IMR-90 (cell line): ENCODE measurements around the gene CAMTA2. TPM values are rescaled to one million over a fixed set of nuclear protein-coding genes. Genes with fewer than 3 reads are reported as not detected.

Experiments used
- ATAC-seq: fragments of 200-7000 bp; cut with Tn5 transposase; 2 replicates; pipeline ENCODE4 v1.9.1; 2020; ENCODE audit warnings: low read depth, mild to moderate bottlenecking, moderate library complexity
- BruUV-seq: library from RNA; stranded (reverse); fragments of 400-500 nt; replicated peaks from 2 replicates; lab custom pipeline; 2021; lab: Mats Ljungman, UMichigan
- CTCF ChIA-PET: fragments of 300-600 bp; formaldehyde crosslinking; extraction: SDS; loops from one replicate; lab custom pipeline; 2021; ENCODE audit warnings: antibody characterized with exemption; lab: Yijun Ruan, JAX
- POLR2A ChIA-PET: fragments of 300-600 bp; sonication (Branson Sonifier 250); formaldehyde crosslinking; loops from one replicate; lab custom pipeline; 2022; ENCODE audit warnings: antibody characterized with exemption; ENCODE audit not compliant: unreplicated experiment; lab: Charles Lee
- DNase-seq: peaks from one replicate; pipeline ENCODE4 v3.0.0; 2013
- H2AFZ ChIP-seq: replicated peaks from 2 replicates; pipeline ENCODE3; 2013; ENCODE audit warnings: low read length, mild to moderate bottlenecking; ENCODE audit not compliant: poor library complexity
- H2AK5ac ChIP-seq: 2 replicates; pipeline ENCODE4 v1.6.1; 2013; ENCODE audit warnings: low read depth, low read length, inconsistent platforms
- H2AK9ac ChIP-seq: replicated peaks from 2 replicates; pipeline ENCODE3; 2013; ENCODE audit warnings: mild to moderate bottlenecking, low read depth, low read length, moderate library complexity; ENCODE audit not compliant: poor library complexity
- H2BK120ac ChIP-seq: 2 replicates; pipeline ENCODE4 v1.6.1; 2013; ENCODE audit warnings: low read depth, low read length, inconsistent platforms
- H2BK15ac ChIP-seq: 3 replicates; pipeline ENCODE4 v1.6.1; 2013; ENCODE audit warnings: low read depth, low read length, inconsistent platforms
- H2BK20ac ChIP-seq: 2 replicates; pipeline ENCODE4 v1.6.1; 2013; ENCODE audit warnings: low read depth, mild to moderate bottlenecking, inconsistent platforms, low read length, moderate library complexity
- H2BK5ac ChIP-seq: 2 replicates; pipeline ENCODE4 v1.6.1; 2013; ENCODE audit warnings: mild to moderate bottlenecking, low read depth, low read length, inconsistent platforms; ENCODE audit not compliant: poor library complexity, severe bottlenecking
- H3K14ac ChIP-seq: replicated peaks from 2 replicates; pipeline ENCODE4 v1.6.1; 2013; ENCODE audit warnings: low read depth, low read length, inconsistent platforms
- H3K18ac ChIP-seq: 2 replicates; pipeline ENCODE4 v1.6.1; 2013; ENCODE audit warnings: low read depth, low read length, control low read depth
- H3K23ac ChIP-seq: 2 replicates; pipeline ENCODE4 v1.6.1; 2013; ENCODE audit warnings: low read depth, low read length, inconsistent platforms
- H3K27ac ChIP-seq: 2 replicates; pipeline ENCODE4 v1.5.1; 2013; ENCODE audit warnings: mild to moderate bottlenecking, control low read depth, low read length; ENCODE audit not compliant: insufficient read depth
- H3K27me3 ChIP-seq: 2 replicates; pipeline ENCODE4 v1.6.1; 2013; ENCODE audit warnings: low read length; ENCODE audit not compliant: control insufficient read depth, insufficient read depth
- H3K36me3 ChIP-seq: 2 replicates; pipeline ENCODE4 v1.6.1; 2013; ENCODE audit warnings: low read length, mixed read lengths; ENCODE audit not compliant: control insufficient read depth, insufficient read depth
- H3K4ac ChIP-seq: 2 replicates; pipeline ENCODE4 v1.6.1; 2013; ENCODE audit warnings: low read depth, low read length, inconsistent platforms
- H3K4me1 ChIP-seq: 2 replicates; pipeline ENCODE4 v1.6.1; 2013; ENCODE audit warnings: low read length, mixed read lengths; ENCODE audit not compliant: control insufficient read depth, insufficient read depth
- H3K4me2 ChIP-seq: 2 replicates; pipeline ENCODE4 v1.6.1; 2013; ENCODE audit warnings: low read depth, mild to moderate bottlenecking, control low read depth, low read length, moderate library complexity
- H3K4me3 ChIP-seq: 2 replicates; pipeline ENCODE4 v1.5.1; 2013; ENCODE audit warnings: low read depth, mild to moderate bottlenecking, control low read depth, low read length, moderate library complexity; ENCODE audit not compliant: insufficient read depth
- H3K56ac ChIP-seq: 2 replicates; pipeline ENCODE4 v1.6.1; 2013; ENCODE audit warnings: low read length, inconsistent platforms; ENCODE audit not compliant: insufficient read depth; ENCODE audit errors: extremely low read depth
- H3K79me1 ChIP-seq, 2 experiments: 2 replicates each; pipeline ENCODE4 v1.6.1; 2013; ENCODE audit warnings: low read length in 2 of 2, inconsistent platforms in 1 of 2, low read depth in 1 of 2
- H3K9ac ChIP-seq: 2 replicates; pipeline ENCODE4 v1.6.1; 2013; ENCODE audit warnings: low read depth, low read length, control low read depth
- H3K9me1 ChIP-seq: 2 replicates; pipeline ENCODE4 v1.6.1; 2013; ENCODE audit warnings: low read length, inconsistent platforms; ENCODE audit not compliant: insufficient read depth
- H3K9me3 ChIP-seq: 2 replicates; pipeline ENCODE4 v1.6.1; 2013; ENCODE audit warnings: low read length; ENCODE audit not compliant: control insufficient read depth, insufficient read depth
- H4K20me1 ChIP-seq: 2 replicates; pipeline ENCODE4 v1.6.1; 2013; ENCODE audit warnings: low read length, inconsistent platforms; ENCODE audit not compliant: insufficient read depth
- H4K5ac ChIP-seq: 2 replicates; pipeline ENCODE4 v1.6.1; 2013; ENCODE audit warnings: mild to moderate bottlenecking, low read depth, low read length, control low read depth
- H4K8ac ChIP-seq, 2 experiments: 2 replicates each; pipeline ENCODE4 v1.6.1; 2013; ENCODE audit warnings: low read depth in 2 of 2, low read length in 2 of 2, control low read depth in 1 of 2, inconsistent platforms in 1 of 2
- H4K91ac ChIP-seq: 2 replicates; pipeline ENCODE4 v1.6.1; 2013; ENCODE audit warnings: low read depth, low read length, inconsistent platforms; ENCODE audit not compliant: insufficient read depth
- MAZ ChIP-seq: IDR thresholded peaks from 2 replicates; pipeline ENCODE4 v1.6.1; 2012; ENCODE audit warnings: low read depth, mild to moderate bottlenecking, low read length, improper control_type of control experiment, moderate library complexity, borderline replicate concordance
- whole genome bisulfite sequencing, 2 experiments: methylation state at CpG; one replicate each; pipeline versions ENCODE4 v1.1.5 to v1.1.7; 2013; ENCODE audit warnings: missing lambda C conversion rate in 2 of 2; ENCODE audit not compliant: insufficient read length in 1 of 2; ENCODE audit errors: extremely low coverage in 2 of 2; 5-methylcytosine and 5-hydroxymethylcytosine counted together
- dilution Hi-C: fragments of 300-500 bp; cut with HindIII; formaldehyde crosslinking; loops from one replicate; pipeline ENCODE4 v1.14.3; 2018; ENCODE audit warnings: low sequenced_read_pairs; ENCODE audit not compliant: unreplicated experiment
- in situ Hi-C: fragments of 300-500 bp; cut with MboI; formaldehyde crosslinking; loops from 3 replicates; pipeline ENCODE4 v1.14.3; 2019; ENCODE audit warnings: low sequenced_read_pairs, inconsistent platforms, mixed read lengths
- intact Hi-C: fragments of 100-400 bp; cut with micrococcal nuclease; formaldehyde crosslinking; loops from 2 replicates; pipeline ENCODE4 v1.10.0; 2022
- polyA plus RNA-seq, 3 experiments: library from polyadenylated mRNA; depleted of rRNA; stranded (reverse); fragments of >200 nt; gene quantifications; 2 replicates each; pipeline ENCODE4 v1.2.3, GENCODE V29; 2012; ENCODE audit warnings: low replicate concordance in 1 of 3
- total RNA-seq: library from RNA; depleted of rRNA; stranded (reverse); fragments of >200 nt; gene quantifications from 2 replicates; pipeline ENCODE4 v1.2.3, GENCODE V29; 2012
- TF ChIP-seq, protein P1 (sequence below): conservative IDR thresholded peaks from 2 replicates; pipeline ENCODE4 v1.5.1; 2012; ENCODE audit warnings: mild to moderate bottlenecking, low read depth, low read length, improper control_type of control experiment

Gene CAMTA2
- total and polyA plus RNA-seq, 2 of the 4 experiments (the other 2 are of a cell fraction): 1.4 to 54.7 TPM

DNA sequence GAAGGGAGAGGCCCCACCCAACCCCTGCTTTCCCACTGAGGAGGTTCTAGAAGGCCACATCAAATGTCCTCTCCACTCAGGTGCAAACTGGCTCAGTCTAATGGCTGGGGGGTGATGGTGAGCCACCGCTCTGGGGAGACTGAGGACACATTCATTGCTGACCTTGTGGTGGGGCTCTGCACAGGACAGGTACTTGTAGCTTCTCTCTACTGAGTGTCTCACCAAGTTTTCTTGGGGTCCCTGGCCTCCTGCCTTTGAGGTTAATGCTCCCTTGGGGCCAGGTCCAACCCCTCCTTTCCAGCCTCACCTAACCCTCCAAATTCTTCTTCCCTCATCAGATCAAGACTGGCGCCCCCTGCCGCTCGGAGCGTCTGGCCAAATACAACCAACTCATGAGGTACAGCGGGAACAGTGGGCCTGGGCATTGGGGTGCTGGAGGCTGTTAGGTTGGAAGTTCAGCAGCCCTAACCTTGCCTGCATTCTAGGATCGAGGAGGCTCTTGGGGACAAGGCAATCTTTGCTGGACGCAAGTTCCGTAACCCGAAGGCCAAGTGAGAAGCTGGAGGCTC lies 30.9 kb downstream of the CAMTA2 start:
- no peak overlapping the region for H4K8ac ChIP-seq
- peaks cover 5 to 20% of the 10 kb centered on the region in 2 experiments; a peak in 3 of 4 replicates for H3K79me1 ChIP-seq
- H3K27ac ChIP-seq: no peak overlapping the region
- H2AFZ ChIP-seq: no peak overlapping the region
- ChIA-PET POLR2A (no interaction called here), CTCF (no interaction called here)
- intact Hi-C loops (no loop called here), in situ Hi-C loops (no loop called here), dilution Hi-C loops (no loop called here)
- H2AK5ac ChIP-seq: no peak overlapping the region
- 100% methylated on average over 3 of the region's 10 CpGs; no CpG with 5 or more reads in 1 of the 2 experiments for WGBS, 2 experiments
- no peak overlapping the region for H3K4ac ChIP-seq
- no peak overlapping the region for H2BK5ac ChIP-seq
- no peak overlapping the region for H2BK120ac ChIP-seq
- H3K14ac ChIP-seq: no peak overlapping the region
- no peak overlapping the region for H3K23ac ChIP-seq
- no peak for ATAC-seq
- DNase-seq: no peak
- no peak overlapping the region for H4K91ac ChIP-seq
- H4K5ac ChIP-seq: no peak overlapping the region
- no peak overlapping the region for H3K18ac ChIP-seq
- H3K9me1 ChIP-seq: peaks cover 15% of the 10 kb centered on the region; the same call in 1 of the 2 replicates
- TF ChIP-seq MAZ: no peak
- TF ChIP-seq, protein P1, sequence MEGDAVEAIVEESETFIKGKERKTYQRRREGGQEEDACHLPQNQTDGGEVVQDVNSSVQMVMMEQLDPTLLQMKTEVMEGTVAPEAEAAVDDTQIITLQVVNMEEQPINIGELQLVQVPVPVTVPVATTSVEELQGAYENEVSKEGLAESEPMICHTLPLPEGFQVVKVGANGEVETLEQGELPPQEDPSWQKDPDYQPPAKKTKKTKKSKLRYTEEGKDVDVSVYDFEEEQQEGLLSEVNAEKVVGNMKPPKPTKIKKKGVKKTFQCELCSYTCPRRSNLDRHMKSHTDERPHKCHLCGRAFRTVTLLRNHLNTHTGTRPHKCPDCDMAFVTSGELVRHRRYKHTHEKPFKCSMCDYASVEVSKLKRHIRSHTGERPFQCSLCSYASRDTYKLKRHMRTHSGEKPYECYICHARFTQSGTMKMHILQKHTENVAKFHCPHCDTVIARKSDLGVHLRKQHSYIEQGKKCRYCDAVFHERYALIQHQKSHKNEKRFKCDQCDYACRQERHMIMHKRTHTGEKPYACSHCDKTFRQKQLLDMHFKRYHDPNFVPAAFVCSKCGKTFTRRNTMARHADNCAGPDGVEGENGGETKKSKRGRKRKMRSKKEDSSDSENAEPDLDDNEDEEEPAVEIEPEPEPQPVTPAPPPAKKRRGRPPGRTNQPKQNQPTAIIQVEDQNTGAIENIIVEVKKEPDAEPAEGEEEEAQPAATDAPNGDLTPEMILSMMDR: peak; percentile 10; the same call in 1 of the 2 replicates
- peaks cover 18% of the 10 kb centered on the region for H3K36me3 ChIP-seq
- H2BK15ac ChIP-seq: no peak overlapping the region
- H3K4me2 ChIP-seq: no peak overlapping the region
- no peak overlapping the region for H3K56ac ChIP-seq
- no peak overlapping the region for H3K4me3 ChIP-seq
- H3K27me3 ChIP-seq: no peaks in the 10 kb centered on the region
- no peaks in the 10 kb centered on the region for H3K9me3 ChIP-seq
- H2BK20ac ChIP-seq: no peak overlapping the region
- no TSS peak for BruUV-seq
- H2AK9ac ChIP-seq: peak overlapping the region; percentile 50
- H3K9ac ChIP-seq: no peak overlapping the region
- H4K20me1 ChIP-seq: no peaks in the 10 kb centered on the region
- peaks cover 15% of the 10 kb centered on the region for H3K4me1 ChIP-seq
